DND-41 (cell line): Measurements from ENCODE around the gene CADPS.

Experiments
- ATAC-seq: fragments of 200-7000 bp; cut with Tn5 transposase; 3 replicates; pipeline ENCODE4 v1.9.1; 2021; ENCODE audit warnings: low read depth; ENCODE audit not compliant: insufficient read depth
- DNase-seq: peaks from one replicate; pipeline ENCODE4 v3.0.0-alpha.2; 2020
- H2AFZ ChIP-seq: 2 replicates; pipeline ENCODE4 v1.6.0; 2012; ENCODE audit warnings: low read depth, low read length
- H3K27ac ChIP-seq: 2 replicates; pipeline ENCODE4 v1.5.1; 2012; ENCODE audit warnings: low read length, inconsistent platforms
- H3K27me3 ChIP-seq: fragments of 200-600 bp; sonication (generic); 2 replicates; pipeline ENCODE4 v1.6.0; 2012; ENCODE audit warnings: low read length, mild to moderate bottlenecking, inconsistent platforms; ENCODE audit not compliant: insufficient read depth, poor library complexity
- H3K36me3 ChIP-seq: 2 replicates; pipeline ENCODE4 v1.5.1; 2012; ENCODE audit warnings: low read length, inconsistent platforms; ENCODE audit not compliant: insufficient read depth
- H3K4me1 ChIP-seq: 2 replicates; pipeline ENCODE4 v1.5.1; 2012; ENCODE audit warnings: mild to moderate bottlenecking, low read length; ENCODE audit not compliant: insufficient read depth
- H3K4me2 ChIP-seq: 2 replicates; pipeline ENCODE4 v1.6.0; 2012; ENCODE audit warnings: mild to moderate bottlenecking, moderate library complexity, low read length, inconsistent platforms; ENCODE audit not compliant: insufficient read depth
- H3K4me3 ChIP-seq, 2 experiments: fragments of 200-600 bp in 1 of 2; shearing (Covaris generic) in 1 of 2; 2 replicates each; pipeline ENCODE4 v1.5.1; 2012 to 2016; ENCODE audit warnings: inconsistent platforms in 2 of 2, low read length in 2 of 2, mild to moderate bottlenecking in 2 of 2, low read depth in 1 of 2, moderate library complexity in 1 of 2
- H3K79me2 ChIP-seq: 2 replicates; pipeline ENCODE4 v1.6.0; 2012; ENCODE audit warnings: low read length, inconsistent platforms; ENCODE audit not compliant: insufficient read depth
- H3K9ac ChIP-seq: 2 replicates; pipeline ENCODE4 v1.6.0; 2012; ENCODE audit warnings: low read depth, mild to moderate bottlenecking, inconsistent platforms, low read length, moderate library complexity
- H3K9me3 ChIP-seq: 2 replicates; pipeline ENCODE4 v1.5.1; 2012; ENCODE audit warnings: low read length, moderate library complexity, mild to moderate bottlenecking, inconsistent platforms; ENCODE audit not compliant: insufficient read depth, severe bottlenecking
- H4K20me1 ChIP-seq: 2 replicates; pipeline ENCODE4 v1.6.0; 2012; ENCODE audit warnings: low read length; ENCODE audit not compliant: insufficient read depth
- CTCF ChIP-seq: IDR thresholded peaks from 2 replicates; pipeline ENCODE4 v1.5.1; 2012; ENCODE audit warnings: borderline replicate concordance, low read length, moderate library complexity, mild to moderate bottlenecking; ENCODE audit not compliant: poor library complexity, severe bottlenecking; ENCODE audit errors: extremely low read depth
- EZH2 ChIP-seq: IDR thresholded peaks from 3 replicates; pipeline ENCODE4 v1.6.1; 2012; ENCODE audit warnings: borderline replicate concordance, low read depth, mild to moderate bottlenecking, moderate library complexity, low read length, inconsistent platforms; ENCODE audit not compliant: severe bottlenecking

CADPS gene

GRCh38 chr3:62859203-62859791 is 15.9 kb downstream of the CADPS start:
- H3K4me1 ChIP-seq = no peaks in the 10 kb centered on the region

GRCh38 chr3:62845996-62846395 is 29.2 kb downstream of the CADPS start:
- ATAC-seq = no peak
- no peaks in the 10 kb centered on the region for H3K4me1 ChIP-seq
- H3K4me2 ChIP-seq = no peak overlapping the region
- no peak overlapping the region for H3K9ac ChIP-seq
- no peaks in the 10 kb centered on the region for H3K36me3 ChIP-seq
- no peak overlapping the region for H3K27ac ChIP-seq
- no peak for DNase-seq
- no peak overlapping the region for H2AFZ ChIP-seq
- H4K20me1 ChIP-seq = no peaks in the 10 kb centered on the region
- H3K79me2 ChIP-seq = no peaks in the 10 kb centered on the region
- TF ChIP-seq EZH2 (no peak), CTCF (no peak)
- H3K9me3 ChIP-seq = no peaks in the 10 kb centered on the region
- H3K4me3 ChIP-seq = no peak overlapping the region
- no peaks in the 10 kb centered on the region for H3K27me3 ChIP-seq

More at GRCh38 chr3:62859203-62859791, 15.9 kb downstream of the CADPS start:
- H2AFZ ChIP-seq = no peak overlapping the region
- H3K27ac ChIP-seq = no peak overlapping the region
- H3K79me2 ChIP-seq = no peaks in the 10 kb centered on the region
- H3K9ac ChIP-seq = no peak overlapping the region
- no peak for ATAC-seq
- no peak for DNase-seq
- no peaks in the 10 kb centered on the region for H3K9me3 ChIP-seq
- no peaks in the 10 kb centered on the region for H4K20me1 ChIP-seq
- no peak overlapping the region for H3K4me3 ChIP-seq
- H3K36me3 ChIP-seq = no peaks in the 10 kb centered on the region
- no peaks in the 10 kb centered on the region for H3K27me3 ChIP-seq
- no peak overlapping the region for H3K4me2 ChIP-seq
- TF ChIP-seq CTCF (no peak), EZH2 (no peak)

- Histone ChIP-seq H3K4me2 (no peak overlapping the region), H3K27ac (no peak overlapping the region), H3K9me3 (no peaks in the 10 kb centered on the region), H3K27me3 (no peaks in the 10 kb centered on the region), H3K36me3 (no peaks in the 10 kb centered on the region), H3K79me2 (no peaks in the 10 kb centered on the region), H3K4me1 (no peaks in the 10 kb centered on the region), H2AFZ (no peak overlapping the region), H3K9ac (no peak overlapping the region), H4K20me1 (no peaks in the 10 kb centered on the region), H3K4me3 (no peak overlapping the region)
- ATAC-seq (no peak), DNase-seq (no peak)
- no peak for TF ChIP-seq CTCF
Observed at GRCh38 chr3:62843508-62843907, 31.7 kb downstream of the CADPS start.

GRCh38 chr3:62839748-62840147 is 35.5 kb downstream of the CADPS start:
- Histone ChIP-seq H3K79me2 (no peaks in the 10 kb centered on the region), H3K4me1 (no peaks in the 10 kb centered on the region), H3K4me2 (no peak overlapping the region), H3K9ac (no peak overlapping the region), H3K36me3 (no peaks in the 10 kb centered on the region), H3K27ac (no peak overlapping the region), H3K4me3 (no peak overlapping the region), H4K20me1 (no peaks in the 10 kb centered on the region), H2AFZ (no peak overlapping the region), H3K9me3 (no peaks in the 10 kb centered on the region), H3K27me3 (no peaks in the 10 kb centered on the region)
- ATAC-seq (no peak), DNase-seq (no peak)
- no peak for TF ChIP-seq CTCF
- TF ChIP-seq EZH2 = no peak
